GM23248 (cell line): ENCODE data around the gene INO80.

ENCODE experiments used
- EZH2 ChIP-seq: fragments of 200-600 bp; sonication (generic); IDR thresholded peaks from 2 replicates; pipeline ENCODE4 v1.6.1; 2018; ENCODE audit warnings: antibody characterized with exemption, mild to moderate bottlenecking; ENCODE audit not compliant: insufficient read depth, poor library complexity, severe bottlenecking
- EZH2phosphoT487 ChIP-seq: fragments of 200-600 bp; sonication (generic); IDR thresholded peaks from 2 replicates; pipeline ENCODE4 v1.6.1; 2018; ENCODE audit warnings: antibody characterized with exemption, moderate library complexity, mild to moderate bottlenecking, low read depth; ENCODE audit not compliant: insufficient read depth

DNA sequence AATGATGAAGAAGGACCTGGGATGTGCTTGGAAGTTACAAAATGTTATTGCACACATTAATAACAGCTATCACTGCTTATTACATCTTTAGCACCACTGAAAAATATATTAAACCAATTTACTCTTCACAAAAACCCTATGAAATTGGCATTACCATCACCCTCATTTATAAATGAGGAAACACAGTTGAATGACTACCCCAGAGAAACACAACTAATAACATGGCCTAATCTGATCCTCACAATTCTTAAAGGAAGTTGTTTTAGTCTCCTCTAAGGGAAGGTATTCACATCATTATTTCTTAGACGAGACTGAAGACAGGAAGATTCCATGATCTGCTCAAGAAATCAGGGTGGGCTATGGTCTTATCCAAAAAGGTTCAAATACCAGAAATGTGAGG lies 35.9 kb downstream of the INO80 start:
- TF ChIP-seq EZH2 (no peak), EZH2phosphoT487 (no peak)
